ENCODE measurements around the gene NUDT4. TPM values are rescaled to one million over a fixed set of nuclear protein-coding genes. Genes with fewer than 3 reads are reported as not detected.

Gene NUDT4
- polyA plus RNA-seq, 2 of the 4 experiments (the other 2 are of a cell fraction) = 19.6 to 41.0 TPM

DNA sequence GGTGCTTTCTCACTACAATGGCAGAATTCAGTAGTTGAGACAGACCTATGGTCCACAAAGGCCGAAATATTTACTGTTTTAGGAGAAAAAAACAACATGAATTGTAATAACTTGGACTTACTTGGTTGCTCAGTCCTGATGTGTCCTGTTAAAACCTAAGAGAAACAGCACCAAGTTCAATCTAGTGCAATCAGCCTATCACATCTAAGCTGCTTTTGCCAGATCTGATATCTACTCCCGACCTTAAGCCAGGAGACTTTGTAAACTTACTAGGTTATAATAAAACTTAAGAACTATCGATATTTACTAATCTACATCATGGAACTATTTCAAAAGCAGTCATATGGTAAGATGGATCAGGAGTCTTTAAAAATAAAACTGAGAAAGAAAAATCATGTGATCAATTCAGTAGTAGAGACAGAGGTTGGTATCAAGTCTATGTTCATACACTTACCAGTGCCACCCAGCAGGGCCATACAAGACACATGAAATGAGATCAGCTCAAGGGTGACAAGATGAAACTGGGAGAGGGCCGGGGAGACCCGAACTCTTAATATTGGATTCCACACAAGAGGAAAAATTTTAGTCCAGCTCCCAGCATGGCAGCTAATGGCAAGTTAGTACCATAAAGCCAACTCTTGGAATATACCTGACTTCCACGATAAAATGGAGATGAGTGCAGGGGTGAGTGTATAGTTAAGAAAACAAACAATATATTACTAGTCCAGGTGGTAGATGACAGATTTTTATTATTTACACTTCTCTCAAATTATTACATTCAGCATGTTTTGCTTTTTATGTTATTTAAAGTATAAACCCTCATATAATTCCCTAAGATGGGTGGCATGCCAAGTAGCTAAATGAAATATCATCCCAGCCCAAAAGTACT is 27.5 kb downstream of the NUDT4 start:
- ChIA-PET POLR2A (interaction anchor here (0.6 to 1.1 kb wide), 2 partner anchors 40 to 696 kb away, joined by 3 to 4 read pairs; no protein-coding TSS in a partner anchor), CTCF (interaction anchor here (0.7 to 2.7 kb wide), 6 partner anchors 8 to 697 kb away, joined by 3 to 9 read pairs (median 8); no protein-coding TSS in a partner anchor)
- Histone ChIP-seq H3K27ac (no peak overlapping the region), H3K4me3 (no peak overlapping the region), H3K4me2 (no peak overlapping the region), H3K9me3 (no peaks in the 10 kb centered on the region), H3K4me1 (no peaks in the 10 kb centered on the region)
- ATAC-seq (peak; percentile 44 to 56; a peak in 3 of 6 replicates), DNase-seq (ENCODE audit: low read depth in 1 of 2, low spot score in 1 of 2) (no peak), FAIRE-seq (no peak)
- TF ChIP-seq BHLHE40 (IDR thresholded peaks at IDR 0.05; ENCODE audit: low read depth, low read length) (no peak), FOXS1 (CRISPR knock-in tag; IDR thresholded peaks at IDR 0.05) (no peak), HDAC2 (IDR thresholded peaks at IDR 0.05) (no peak), NR3C1 (IDR thresholded peaks at IDR 0.05) (no peak), CHD4 (IDR thresholded peaks at IDR 0.05; ENCODE audit: borderline replicate concordance) (no peak), NPAS2 (CRISPR knock-in tag; IDR thresholded peaks at IDR 0.05; ENCODE audit: borderline replicate concordance) (no peak), MAFK (IDR thresholded peaks at IDR 0.05; ENCODE audit: partially characterized antibody) (no peak), RFX5 (IDR thresholded peaks at IDR 0.05) (no peak), FOSL2 (IDR thresholded peaks at IDR 0.05) (no peak), FOSL2 (CRISPR knock-in tag; IDR thresholded peaks at IDR 0.05) (no peak), EHMT2 (IDR thresholded peaks at IDR 0.05; ENCODE audit: low read depth) (no peak), ZNF302 (CRISPR knock-in tag; IDR thresholded peaks at IDR 0.05) (no peak), TFCP2L1 (CRISPR knock-in tag; IDR thresholded peaks at IDR 0.05) (no peak), NFE2L2 (conservative IDR thresholded peaks at IDR 0.05; ENCODE audit: low read length) (no peak), CEBPB (IDR thresholded peaks at IDR 0.05) (no peak), HOXA7 (CRISPR knock-in tag; IDR thresholded peaks at IDR 0.05) (no peak), MAZ (IDR thresholded peaks at IDR 0.05; ENCODE audit: borderline replicate concordance, low read depth, low read length) (no peak)
- TF ChIP-seq, protein P1, sequence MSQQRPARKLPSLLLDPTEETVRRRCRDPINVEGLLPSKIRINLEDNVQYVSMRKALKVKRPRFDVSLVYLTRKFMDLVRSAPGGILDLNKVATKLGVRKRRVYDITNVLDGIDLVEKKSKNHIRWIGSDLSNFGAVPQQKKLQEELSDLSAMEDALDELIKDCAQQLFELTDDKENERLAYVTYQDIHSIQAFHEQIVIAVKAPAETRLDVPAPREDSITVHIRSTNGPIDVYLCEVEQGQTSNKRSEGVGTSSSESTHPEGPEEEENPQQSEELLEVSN (IDR thresholded peaks at IDR 0.05; ENCODE audit: borderline replicate concordance, low read depth) = no peak
- TF ChIP-seq, protein P2, sequence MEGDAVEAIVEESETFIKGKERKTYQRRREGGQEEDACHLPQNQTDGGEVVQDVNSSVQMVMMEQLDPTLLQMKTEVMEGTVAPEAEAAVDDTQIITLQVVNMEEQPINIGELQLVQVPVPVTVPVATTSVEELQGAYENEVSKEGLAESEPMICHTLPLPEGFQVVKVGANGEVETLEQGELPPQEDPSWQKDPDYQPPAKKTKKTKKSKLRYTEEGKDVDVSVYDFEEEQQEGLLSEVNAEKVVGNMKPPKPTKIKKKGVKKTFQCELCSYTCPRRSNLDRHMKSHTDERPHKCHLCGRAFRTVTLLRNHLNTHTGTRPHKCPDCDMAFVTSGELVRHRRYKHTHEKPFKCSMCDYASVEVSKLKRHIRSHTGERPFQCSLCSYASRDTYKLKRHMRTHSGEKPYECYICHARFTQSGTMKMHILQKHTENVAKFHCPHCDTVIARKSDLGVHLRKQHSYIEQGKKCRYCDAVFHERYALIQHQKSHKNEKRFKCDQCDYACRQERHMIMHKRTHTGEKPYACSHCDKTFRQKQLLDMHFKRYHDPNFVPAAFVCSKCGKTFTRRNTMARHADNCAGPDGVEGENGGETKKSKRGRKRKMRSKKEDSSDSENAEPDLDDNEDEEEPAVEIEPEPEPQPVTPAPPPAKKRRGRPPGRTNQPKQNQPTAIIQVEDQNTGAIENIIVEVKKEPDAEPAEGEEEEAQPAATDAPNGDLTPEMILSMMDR (IDR thresholded peaks at IDR 0.05) = no peak
- WGBS (ENCODE audit: missing lambda C conversion rate) = 90% methylated on average over 6 of the region's 6 CpGs

- no peak for FAIRE-seq
- no peak overlapping the region for H3K27ac ChIP-seq
- POLR2A ChIA-PET = no interaction called here
- TF ChIP-seq HES2 (IDR thresholded peaks at IDR 0.05) (no peak), RNF2 (IDR thresholded peaks at IDR 0.05; ENCODE audit: borderline replicate concordance, low read depth) (no peak), HMGXB4 (CRISPR knock-in tag; IDR thresholded peaks at IDR 0.05; ENCODE audit: borderline replicate concordance) (no peak), FOSL2 (IDR thresholded peaks at IDR 0.05) (no peak), FOSL2 (CRISPR knock-in tag; IDR thresholded peaks at IDR 0.05) (no peak), EHMT2 (IDR thresholded peaks at IDR 0.05; ENCODE audit: low read depth) (no peak), MYC (IDR thresholded peaks at IDR 0.05; ENCODE audit: borderline replicate concordance, low read length) (no peak), SMC3 (IDR thresholded peaks at IDR 0.05) (no peak)
- TF ChIP-seq, protein P3, sequence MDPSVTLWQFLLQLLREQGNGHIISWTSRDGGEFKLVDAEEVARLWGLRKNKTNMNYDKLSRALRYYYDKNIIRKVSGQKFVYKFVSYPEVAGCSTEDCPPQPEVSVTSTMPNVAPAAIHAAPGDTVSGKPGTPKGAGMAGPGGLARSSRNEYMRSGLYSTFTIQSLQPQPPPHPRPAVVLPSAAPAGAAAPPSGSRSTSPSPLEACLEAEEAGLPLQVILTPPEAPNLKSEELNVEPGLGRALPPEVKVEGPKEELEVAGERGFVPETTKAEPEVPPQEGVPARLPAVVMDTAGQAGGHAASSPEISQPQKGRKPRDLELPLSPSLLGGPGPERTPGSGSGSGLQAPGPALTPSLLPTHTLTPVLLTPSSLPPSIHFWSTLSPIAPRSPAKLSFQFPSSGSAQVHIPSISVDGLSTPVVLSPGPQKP (IDR thresholded peaks at IDR 0.05; ENCODE audit: low read depth, low read length) = no peak
Observed at GRCh38 chr12:93407054-93407962, 29.6 kb downstream of the NUDT4 start.

More at GRCh38 chr12:93407054-93407962, 29.6 kb downstream of the NUDT4 start:
- 92% methylated on average over 6 of the region's 6 CpGs for WGBS (ENCODE audit: missing lambda C conversion rate)
- no peak for DNase-seq (ENCODE audit: low read depth in 1 of 2, low spot score in 1 of 2)
- no peaks in the 10 kb centered on the region for H3K4me1 ChIP-seq
- H3K4me3 ChIP-seq = no peak overlapping the region
- no peak overlapping the region for H3K4me2 ChIP-seq
- H3K9me3 ChIP-seq = no peaks in the 10 kb centered on the region
- 0 out of 6 replicates have a peak, but pooled peaks of 1 of the 2 experiments have one; percentile 16 for ATAC-seq
- CTCF ChIA-PET = interaction anchor here (1.2 to 3.4 kb wide), 3 partner anchors 10 to 13 kb away, joined by 3 to 15 read pairs (median 8); no protein-coding TSS in a partner anchor
